ENCODE results near the gene PCDHA2. TPM values are rescaled to one million over a fixed set of nuclear protein-coding genes. Genes with fewer than 3 reads are reported as not detected.

PCDHA2 gene
- polyA plus RNA-seq, 1 donor = 0.81 TPM

DNA sequence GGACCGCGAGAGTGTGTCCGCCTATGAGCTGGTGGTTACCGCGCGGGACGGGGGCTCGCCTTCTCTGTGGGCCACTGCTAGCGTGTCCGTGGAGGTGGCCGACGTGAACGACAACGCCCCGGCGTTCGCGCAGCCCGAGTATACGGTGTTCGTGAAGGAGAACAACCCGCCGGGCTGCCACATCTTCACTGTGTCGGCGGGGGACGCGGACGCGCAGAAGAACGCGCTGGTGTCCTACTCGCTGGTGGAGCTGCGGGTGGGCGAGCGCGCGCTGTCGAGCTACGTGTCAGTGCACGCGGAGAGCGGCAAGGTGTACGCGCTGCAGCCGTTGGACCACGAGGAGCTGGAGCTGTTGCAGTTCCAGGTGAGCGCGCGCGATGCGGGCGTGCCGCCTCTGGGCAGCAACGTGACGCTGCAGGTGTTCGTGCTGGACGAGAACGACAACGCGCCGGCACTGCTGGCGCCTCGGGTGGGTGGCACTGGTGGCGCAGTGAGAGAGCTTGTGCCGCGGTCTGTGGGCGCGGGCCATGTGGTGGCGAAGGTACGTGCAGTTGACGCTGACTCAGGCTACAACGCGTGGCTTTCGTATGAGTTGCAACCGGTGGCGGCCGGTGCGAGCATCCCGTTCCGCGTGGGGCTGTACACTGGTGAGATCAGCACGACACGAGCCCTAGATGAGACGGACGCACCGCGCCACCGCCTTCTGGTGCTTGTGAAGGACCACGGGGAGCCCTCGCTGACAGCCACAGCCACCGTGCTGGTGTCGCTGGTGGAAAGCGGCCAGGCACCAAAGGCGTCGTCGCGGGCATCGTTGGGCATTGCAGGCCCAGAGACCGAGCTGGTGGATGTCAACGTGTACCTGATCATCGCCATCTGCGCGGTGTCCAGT lies 41.2 kb downstream of the PCDHA2 start:
- no peaks in the 10 kb centered on the region for H3K36me3 ChIP-seq (ENCODE audit: control insufficient read depth, insufficient read depth, low read length)
- WGBS (ENCODE audit: insufficient coverage, low lambda C conversion rate) = no CpG with 5 or more reads among the region's 103 CpGs
- H3K4me1 ChIP-seq (ENCODE audit: control insufficient read depth, insufficient read depth, low read length) = no peaks in the 10 kb centered on the region
- peaks cover 3% of the 10 kb centered on the region for H3K27me3 ChIP-seq (ENCODE audit: control insufficient read depth, insufficient read depth, low read length)
- H3K9me3 ChIP-seq (ENCODE audit: control insufficient read depth, low read depth, low read length) = peaks cover 19% of the 10 kb centered on the region
- no peak overlapping the region for H3K27ac ChIP-seq (ENCODE audit: low read length)
- H3K4me3 ChIP-seq (ENCODE audit: low read length) = no peak overlapping the region
- DNase-seq = no peak

GRCh38 chr5:140840978-140841962 lies 46.6 kb downstream of the PCDHA2 start, which contains the start of gene PCDHA8:
PCDHA8 (plus strand) TSS chr5:140841187; CDS start chr5:140841322, 135 bp downstream.
- Histone ChIP-seq H3K9me3 (ENCODE audit: control insufficient read depth, low read depth, low read length) (peaks cover 23% of the 10 kb centered on the region), H3K4me3 (ENCODE audit: low read length) (no peak within 1 kb of the TSS), H3K27ac (ENCODE audit: low read length) (no peak within 1 kb of the TSS), H3K36me3 (ENCODE audit: control insufficient read depth, insufficient read depth, low read length) (no peaks in the 10 kb centered on the region), H3K4me1 (ENCODE audit: control insufficient read depth, insufficient read depth, low read length) (no peaks in the 10 kb centered on the region), H3K27me3 (ENCODE audit: control insufficient read depth, insufficient read depth, low read length) (no peaks in the 10 kb centered on the region)
- no peak for DNase-seq
- 80% methylated on average over 1 of the region's 47 CpGs for WGBS (ENCODE audit: insufficient coverage, low lambda C conversion rate)

DNA sequence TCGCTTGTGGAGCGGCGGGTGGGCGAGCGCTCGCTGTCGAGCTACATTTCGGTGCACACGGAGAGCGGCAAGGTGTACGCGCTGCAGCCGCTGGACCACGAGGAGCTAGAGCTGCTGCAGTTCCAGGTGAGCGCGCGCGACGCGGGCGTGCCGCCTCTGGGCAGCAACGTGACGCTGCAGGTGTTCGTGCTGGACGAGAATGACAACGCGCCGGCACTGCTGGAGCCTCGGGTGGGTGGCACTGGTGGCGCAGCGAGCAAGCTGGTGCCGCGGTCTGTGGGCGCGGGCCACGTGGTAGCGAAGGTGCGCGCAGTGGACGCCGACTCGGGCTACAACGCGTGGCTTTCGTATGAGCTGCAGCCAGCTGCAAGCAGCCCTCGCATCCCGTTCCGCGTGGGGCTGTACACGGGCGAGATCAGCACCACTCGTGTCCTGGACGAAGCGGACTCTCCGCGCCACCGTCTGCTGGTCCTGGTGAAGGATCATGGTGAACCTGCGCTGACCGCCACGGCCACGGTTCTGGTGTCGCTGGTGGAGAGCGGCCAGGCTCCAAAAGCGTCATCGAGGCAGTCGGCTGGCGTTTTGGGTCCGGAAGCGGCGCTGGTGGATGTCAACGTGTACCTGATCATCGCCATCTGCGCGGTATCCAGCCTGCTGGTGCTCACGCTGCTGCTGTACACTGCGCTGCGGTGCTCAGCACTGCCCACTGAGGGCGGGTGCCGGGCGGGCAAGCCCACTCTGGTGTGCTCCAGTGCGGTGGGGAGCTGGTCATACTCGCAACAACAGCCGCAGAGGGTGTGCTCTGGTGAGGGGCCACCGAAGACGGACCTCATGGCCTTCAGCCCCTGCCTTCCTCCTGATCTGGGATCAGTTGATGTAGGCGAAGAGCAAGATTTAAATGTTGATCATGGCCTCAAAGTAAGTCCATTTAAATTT lies 48.4 kb downstream of the PCDHA2 start:
- no peaks in the 10 kb centered on the region for H3K36me3 ChIP-seq (ENCODE audit: control insufficient read depth, insufficient read depth, low read length)
- H3K4me3 ChIP-seq (ENCODE audit: low read length) = no peak overlapping the region
- H3K9me3 ChIP-seq (ENCODE audit: control insufficient read depth, low read depth, low read length) = peaks cover 19% of the 10 kb centered on the region
- no peaks in the 10 kb centered on the region for H3K27me3 ChIP-seq (ENCODE audit: control insufficient read depth, insufficient read depth, low read length)
- WGBS (ENCODE audit: insufficient coverage, low lambda C conversion rate) = no CpG with 5 or more reads among the region's 87 CpGs
- no peak for DNase-seq
- H3K27ac ChIP-seq (ENCODE audit: low read length) = no peak overlapping the region
- H3K4me1 ChIP-seq (ENCODE audit: control insufficient read depth, insufficient read depth, low read length) = no peaks in the 10 kb centered on the region

Other genes starting within 250 kb of the PCDHA2 start
- gene EIF4EBP3, start 247.2 kb upstream of the PCDHA2 start, polyA plus RNA-seq = 14.7 TPM
- gene SRA1, start 237.4 kb upstream of the PCDHA2 start, polyA plus RNA-seq = 21.7 TPM
- 27.2 TPM for gene APBB3, start 230.3 kb upstream of the PCDHA2 start, polyA plus RNA-seq
- gene SLC35A4, start 230.0 kb upstream of the PCDHA2 start, polyA plus RNA-seq = 62.5 TPM
- gene CD14, start 161.7 kb upstream of the PCDHA2 start, polyA plus RNA-seq = 13.2 TPM
- gene TMCO6, start 155.4 kb upstream of the PCDHA2 start, polyA plus RNA-seq = 15.3 TPM
- gene NDUFA2, start 147.2 kb upstream of the PCDHA2 start, polyA plus RNA-seq = 77.8 TPM
- gene IK, start 147.0 kb upstream of the PCDHA2 start, polyA plus RNA-seq = 104 TPM
- 19.9 TPM for gene WDR55, start 129.9 kb upstream of the PCDHA2 start, polyA plus RNA-seq
- gene DND1, start 121.3 kb upstream of the PCDHA2 start, polyA plus RNA-seq = 0.22 TPM
- 55.4 TPM for gene HARS1, start 103.5 kb upstream of the PCDHA2 start, polyA plus RNA-seq
- 39.2 TPM for gene HARS2, start 103.4 kb upstream of the PCDHA2 start, polyA plus RNA-seq
- gene ZMAT2, start 94.4 kb upstream of the PCDHA2 start, polyA plus RNA-seq = 78.7 TPM
- gene PCDHA1, start 8.7 kb upstream of the PCDHA2 start, polyA plus RNA-seq = 0.55 TPM
- gene PCDHA3, start 6.2 kb downstream of the PCDHA2 start, polyA plus RNA-seq = 0.85 TPM
- gene PCDHA4, start 12.2 kb downstream of the PCDHA2 start, polyA plus RNA-seq = 1.3 TPM
- 0.46 TPM for gene PCDHA5, start 26.8 kb downstream of the PCDHA2 start, polyA plus RNA-seq
- gene PCDHA6, start 33.1 kb downstream of the PCDHA2 start, polyA plus RNA-seq = 0.85 TPM
- gene PCDHA7, start 39.4 kb downstream of the PCDHA2 start, polyA plus RNA-seq = 0.31 TPM
- 0.43 TPM for gene PCDHA8, start 46.3 kb downstream of the PCDHA2 start, polyA plus RNA-seq
- 0.24 TPM for gene PCDHA9, start 53.5 kb downstream of the PCDHA2 start, polyA plus RNA-seq
- gene PCDHA10, start 61.0 kb downstream of the PCDHA2 start, polyA plus RNA-seq = 1.1 TPM
- gene PCDHA11, start 74.1 kb downstream of the PCDHA2 start, polyA plus RNA-seq = 1.3 TPM
- gene PCDHA12, start 80.5 kb downstream of the PCDHA2 start, polyA plus RNA-seq = 0.48 TPM
- gene PCDHA13, start 87.3 kb downstream of the PCDHA2 start, polyA plus RNA-seq = 0.72 TPM
- gene PCDHAC1, start 131.4 kb downstream of the PCDHA2 start, polyA plus RNA-seq = 1.2 TPM
- 2.4 TPM for gene PCDHAC2, start 171.6 kb downstream of the PCDHA2 start, polyA plus RNA-seq